Raji (cell line): ENCODE results near the gene UTS2R.

Experiments used
- POLR2A ChIP-seq: IDR thresholded peaks from 2 replicates; pipeline ENCODE4 v1.6.1; 2011; ENCODE audit warnings: low read depth, low read length, control low read depth; ENCODE audit not compliant: insufficient read depth

Gene UTS2R

GRCh38 chr17:82390015-82390859, 18.7 kb downstream of the UTS2R start:
- TF ChIP-seq POLR2A, result no peak

- TF ChIP-seq POLR2A, result no peak
Observed at GRCh38 chr17:82390860-82391435, 19.4 kb downstream of the UTS2R start.

- no peak for TF ChIP-seq POLR2A
Observed at GRCh38 chr17:82391496-82392066, 20.0 kb downstream of the UTS2R start.

- TF ChIP-seq POLR2A, result no peak
Observed at GRCh38 chr17:82392209-82392920, 20.8 kb downstream of the UTS2R start.

- TF ChIP-seq POLR2A, result no peak
Observed at GRCh38 chr17:82392941-82393340, 21.4 kb downstream of the UTS2R start.

- no peak for TF ChIP-seq POLR2A
Observed at GRCh38 chr17:82394278-82394677, 22.7 kb downstream of the UTS2R start.

GRCh38 chr17:82396601-82397435, 25.3 kb downstream of the UTS2R start:
- no peak for TF ChIP-seq POLR2A

GRCh38 chr17:82397449-82398335, 26.1 kb downstream of the UTS2R start:
- TF ChIP-seq POLR2A, result no peak

- no peak for TF ChIP-seq POLR2A
Observed at GRCh38 chr17:82399041-82399441, 27.5 kb downstream of the UTS2R start.

- TF ChIP-seq POLR2A, result no peak
Observed at GRCh38 chr17:82399601-82400101, 28.1 kb downstream of the UTS2R start.

- TF ChIP-seq POLR2A, result no peak
Observed at GRCh38 chr17:82400206-82400605, 28.6 kb downstream of the UTS2R start.

GRCh38 chr17:82400830-82401229, 29.3 kb downstream of the UTS2R start:
- TF ChIP-seq POLR2A, result no peak

- TF ChIP-seq POLR2A, result no peak
Observed at GRCh38 chr17:82402865-82403264, 31.3 kb downstream of the UTS2R start.
